ENCODE data around the gene KCNB1. TPM values are rescaled to one million over a fixed set of nuclear protein-coding genes. Genes with fewer than 3 reads are reported as not detected.

KCNB1 gene
- total and polyA plus RNA-seq, 2 donors (not counting 1 experiment from before 2014, with no cell fraction given) = under 0.01 to 0.07 TPM

- TF ChIP-seq CTCF (conservative IDR thresholded peaks at IDR 0.05 in 1 of 2, IDR thresholded peaks at IDR 0.05 in 1 of 2; ENCODE audit: low read depth in 1 of 2, low read length in 2 of 2) (no peak), EZH2 (IDR thresholded peaks at IDR 0.05; ENCODE audit: low read length, missing control alignments) (no peak)
- H3K27me3 ChIP-seq (ENCODE audit: control insufficient read depth, insufficient read depth, low read length) = peaks cover 17% of the 10 kb centered on the region
These were observed 49.9 kb downstream of the KCNB1 start for GRCh38 chr20:49432550-49432949.

GRCh38 chr20:49431329-49431728, 51.1 kb downstream of the KCNB1 start:
- Histone ChIP-seq H3K79me2 (ENCODE audit: control insufficient read depth, insufficient read depth, low read length) (no peaks in the 10 kb centered on the region), H3K4me3 (replicated peaks in 1 of 4; ENCODE audit: control extremely low read depth in 1 of 4, insufficient read depth in 1 of 4, low read depth in 3 of 4, low read length in 4 of 4) (no peak overlapping the region), H3K36me3 (ENCODE audit: control insufficient read depth, insufficient read depth, low read length) (no peaks in the 10 kb centered on the region), H3K27me3 (ENCODE audit: control insufficient read depth, insufficient read depth, low read length) (peaks cover 25% of the 10 kb centered on the region), H3K9me3 (ENCODE audit: control insufficient read depth, insufficient read depth, low read depth, low read length) (no peaks in the 10 kb centered on the region), H2AFZ (ENCODE audit: low read length) (no peak overlapping the region), H3K9ac (ENCODE audit: insufficient read depth, low read length) (no peak overlapping the region), H3K4me2 (ENCODE audit: extremely low read depth, insufficient read depth, low read length) (no peak overlapping the region), H3K27ac (ENCODE audit: insufficient read depth, low read length) (no peak overlapping the region), H4K20me1 (ENCODE audit: control insufficient read depth, extremely low read depth, insufficient read depth, low read length) (no peaks in the 10 kb centered on the region), H3K4me1 (ENCODE audit: control insufficient read depth, extremely low read depth, insufficient read depth, low read length) (no peaks in the 10 kb centered on the region)
- TF ChIP-seq EZH2 (IDR thresholded peaks at IDR 0.05; ENCODE audit: low read length, missing control alignments) = no peak
- TF ChIP-seq CTCF (conservative IDR thresholded peaks at IDR 0.05 in 1 of 2, IDR thresholded peaks at IDR 0.05 in 1 of 2; ENCODE audit: low read depth in 1 of 2, low read length in 2 of 2) = no peak
- no peak for DNase-seq (ENCODE audit: low read depth in 2 of 2)

More at GRCh38 chr20:49432550-49432949, 49.9 kb downstream of the KCNB1 start:
- Histone ChIP-seq H3K79me2 (ENCODE audit: control insufficient read depth, insufficient read depth, low read length) (no peaks in the 10 kb centered on the region), H3K36me3 (ENCODE audit: control insufficient read depth, insufficient read depth, low read length) (no peaks in the 10 kb centered on the region), H2AFZ (ENCODE audit: low read length) (no peak overlapping the region), H4K20me1 (ENCODE audit: control insufficient read depth, extremely low read depth, insufficient read depth, low read length) (no peaks in the 10 kb centered on the region), H3K4me3 (replicated peaks in 1 of 4; ENCODE audit: control extremely low read depth in 1 of 4, insufficient read depth in 1 of 4, low read depth in 3 of 4, low read length in 4 of 4) (no peak overlapping the region), H3K27ac (ENCODE audit: insufficient read depth, low read length) (no peak overlapping the region), H3K4me1 (ENCODE audit: control insufficient read depth, extremely low read depth, insufficient read depth, low read length) (no peaks in the 10 kb centered on the region), H3K9me3 (ENCODE audit: control insufficient read depth, insufficient read depth, low read depth, low read length) (no peaks in the 10 kb centered on the region), H3K9ac (ENCODE audit: insufficient read depth, low read length) (no peak overlapping the region), H3K4me2 (ENCODE audit: extremely low read depth, insufficient read depth, low read length) (no peak overlapping the region)
- DNase-seq (ENCODE audit: low read depth in 2 of 2) = no peak

GRCh38 chr20:49430320-49430719, 52.1 kb downstream of the KCNB1 start:
- no peak overlapping the region for H3K4me2 ChIP-seq (ENCODE audit: extremely low read depth, insufficient read depth, low read length)
- no peak overlapping the region for H2AFZ ChIP-seq (ENCODE audit: low read length)
- no peak for TF ChIP-seq EZH2 (IDR thresholded peaks at IDR 0.05; ENCODE audit: low read length, missing control alignments)
- H3K4me3 ChIP-seq (replicated peaks in 1 of 4; ENCODE audit: control extremely low read depth in 1 of 4, insufficient read depth in 1 of 4, low read depth in 3 of 4, low read length in 4 of 4) = no peak overlapping the region
- DNase-seq (ENCODE audit: low read depth in 2 of 2) = no peak
- H3K27ac ChIP-seq (ENCODE audit: insufficient read depth, low read length) = no peak overlapping the region
- H3K79me2 ChIP-seq (ENCODE audit: control insufficient read depth, insufficient read depth, low read length) = no peaks in the 10 kb centered on the region
- H4K20me1 ChIP-seq (ENCODE audit: control insufficient read depth, extremely low read depth, insufficient read depth, low read length) = no peaks in the 10 kb centered on the region
- no peak overlapping the region for H3K9ac ChIP-seq (ENCODE audit: insufficient read depth, low read length)
- H3K9me3 ChIP-seq (ENCODE audit: control insufficient read depth, insufficient read depth, low read depth, low read length) = no peaks in the 10 kb centered on the region
- peaks cover 25% of the 10 kb centered on the region for H3K27me3 ChIP-seq (ENCODE audit: control insufficient read depth, insufficient read depth, low read length)
- no peaks in the 10 kb centered on the region for H3K36me3 ChIP-seq (ENCODE audit: control insufficient read depth, insufficient read depth, low read length)
- H3K4me1 ChIP-seq (ENCODE audit: control insufficient read depth, extremely low read depth, insufficient read depth, low read length) = no peaks in the 10 kb centered on the region

Measured in fibroblast of lung (primary cell).